Effector memory CD4-positive, alpha-beta T cell (primary cell): ENCODE results near the gene AKAP1.

Source experiments
- DNase-seq, 3 donors: peaks; one replicate each; pipeline ENCODE4 v3.0.0-alpha.2; 2020
- H3K27ac ChIP-seq: 2 replicates; pipeline ENCODE4 v1.7.0; 2013; ENCODE audit warnings: mild to moderate bottlenecking, low read length, moderate library complexity; ENCODE audit not compliant: insufficient read depth, poor library complexity, severe bottlenecking
- H3K27me3 ChIP-seq: replicated peaks from 2 replicates; pipeline ENCODE4 v1.7.0; 2013; ENCODE audit warnings: mild to moderate bottlenecking, low read length; ENCODE audit not compliant: insufficient read depth, control insufficient read depth, poor library complexity, severe bottlenecking
- H3K36me3 ChIP-seq: 2 replicates; pipeline ENCODE4 v1.7.0; 2013; ENCODE audit warnings: mild to moderate bottlenecking, low read length, moderate library complexity; ENCODE audit not compliant: control insufficient read depth, insufficient read depth
- H3K4me1 ChIP-seq: 2 replicates; pipeline ENCODE4 v1.7.0; 2013; ENCODE audit warnings: low read length, mild to moderate bottlenecking; ENCODE audit not compliant: control insufficient read depth, insufficient read depth, poor library complexity, severe bottlenecking
- H3K4me3 ChIP-seq: 2 replicates; pipeline ENCODE4 v1.7.0; 2013; ENCODE audit warnings: low read length, low read depth, mild to moderate bottlenecking; ENCODE audit not compliant: insufficient read depth, poor library complexity, severe bottlenecking
- H3K9me3 ChIP-seq: 2 replicates; pipeline ENCODE4 v1.7.0; 2013; ENCODE audit warnings: mild to moderate bottlenecking, low read length, moderate library complexity; ENCODE audit not compliant: control insufficient read depth

AKAP1 gene

DNA sequence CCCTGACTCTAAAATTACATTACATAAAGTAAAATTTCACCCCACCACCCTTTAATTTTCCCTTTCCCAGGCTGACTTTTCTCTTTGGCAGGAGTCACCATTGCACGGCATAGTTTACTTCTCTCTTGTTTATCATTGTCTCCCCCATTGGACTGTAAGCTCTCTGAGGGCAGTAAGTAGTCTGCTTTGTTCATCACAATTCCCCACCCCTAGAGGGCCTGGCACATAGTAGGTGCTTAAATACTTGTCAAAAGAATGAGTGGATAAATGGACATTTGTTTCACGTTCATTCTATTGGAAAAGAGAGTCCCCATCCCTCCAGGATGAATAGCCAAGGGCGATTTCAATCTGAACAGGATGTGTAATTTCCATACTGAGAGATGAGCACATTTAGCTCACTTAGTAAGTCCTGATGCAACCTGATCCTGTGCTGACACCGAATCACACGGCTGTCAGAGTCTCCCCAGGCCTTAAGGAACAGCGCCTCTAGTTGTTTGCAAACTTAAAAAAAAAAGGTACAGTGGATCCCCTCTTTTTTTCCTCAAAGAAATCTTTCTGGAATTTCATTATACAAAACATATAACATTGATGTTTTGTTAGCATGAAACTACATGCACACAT, 54.0 kb downstream of the AKAP1 start:
- Histone ChIP-seq H3K9me3 (no peaks in the 10 kb centered on the region), H3K4me3 (no peak overlapping the region), H3K27me3 (no peaks in the 10 kb centered on the region), H3K36me3 (no peaks in the 10 kb centered on the region), H3K27ac (no peak overlapping the region), H3K4me1 (no peaks in the 10 kb centered on the region)
- DNase-seq: no peak

GRCh38 chr17:57140316-57140715, 55.3 kb downstream of the AKAP1 start:
- no peak for DNase-seq
- no peak overlapping the region for H3K4me3 ChIP-seq
- no peaks in the 10 kb centered on the region for H3K9me3 ChIP-seq
- H3K27me3 ChIP-seq: no peaks in the 10 kb centered on the region
- H3K4me1 ChIP-seq: no peaks in the 10 kb centered on the region
- no peaks in the 10 kb centered on the region for H3K36me3 ChIP-seq
- no peak overlapping the region for H3K27ac ChIP-seq

GRCh38 chr17:57142925-57143324, 57.9 kb downstream of the AKAP1 start:
- DNase-seq: no peak
- no peaks in the 10 kb centered on the region for H3K4me1 ChIP-seq
- H3K4me3 ChIP-seq: no peak overlapping the region
- H3K9me3 ChIP-seq: no peaks in the 10 kb centered on the region
- H3K27me3 ChIP-seq: no peaks in the 10 kb centered on the region
- no peaks in the 10 kb centered on the region for H3K36me3 ChIP-seq
- H3K27ac ChIP-seq: no peak overlapping the region

GRCh38 chr17:57143361-57143760, 58.3 kb downstream of the AKAP1 start:
- no peaks in the 10 kb centered on the region for H3K36me3 ChIP-seq
- H3K27ac ChIP-seq: no peak overlapping the region
- no peaks in the 10 kb centered on the region for H3K27me3 ChIP-seq
- no peak overlapping the region for H3K4me3 ChIP-seq
- no peak for DNase-seq
- no peaks in the 10 kb centered on the region for H3K9me3 ChIP-seq
- no peaks in the 10 kb centered on the region for H3K4me1 ChIP-seq

GRCh38 chr17:57143919-57144318, 58.9 kb downstream of the AKAP1 start:
- DNase-seq: no peak
- no peak overlapping the region for H3K27ac ChIP-seq

GRCh38 chr17:57144567-57144966, 59.5 kb downstream of the AKAP1 start:
- DNase-seq: no peak
- Histone ChIP-seq H3K27ac (no peak overlapping the region), H3K4me1 (no peaks in the 10 kb centered on the region), H3K9me3 (no peaks in the 10 kb centered on the region), H3K4me3 (no peak overlapping the region), H3K36me3 (no peaks in the 10 kb centered on the region), H3K27me3 (no peaks in the 10 kb centered on the region)

More at GRCh38 chr17:57143919-57144318, 58.9 kb downstream of the AKAP1 start:
- H3K36me3 ChIP-seq: no peaks in the 10 kb centered on the region
- no peak overlapping the region for H3K4me3 ChIP-seq
- no peaks in the 10 kb centered on the region for H3K4me1 ChIP-seq
- no peaks in the 10 kb centered on the region for H3K9me3 ChIP-seq
- no peaks in the 10 kb centered on the region for H3K27me3 ChIP-seq

GRCh38 chr17:57145347-57145746, 60.3 kb downstream of the AKAP1 start:
- H3K36me3 ChIP-seq: no peaks in the 10 kb centered on the region
- H3K9me3 ChIP-seq: no peaks in the 10 kb centered on the region
- H3K27ac ChIP-seq: no peak overlapping the region
- H3K4me3 ChIP-seq: no peak overlapping the region
- DNase-seq: no peak
- H3K27me3 ChIP-seq: no peaks in the 10 kb centered on the region
- H3K4me1 ChIP-seq: no peaks in the 10 kb centered on the region

- Histone ChIP-seq H3K9me3 (no peaks in the 10 kb centered on the region), H3K27ac (no peak overlapping the region), H3K27me3 (no peaks in the 10 kb centered on the region), H3K4me3 (no peak overlapping the region), H3K4me1 (no peaks in the 10 kb centered on the region), H3K36me3 (no peaks in the 10 kb centered on the region)
- no peak for DNase-seq
Observed at GRCh38 chr17:57146273-57146672, 61.2 kb downstream of the AKAP1 start.

DNA sequence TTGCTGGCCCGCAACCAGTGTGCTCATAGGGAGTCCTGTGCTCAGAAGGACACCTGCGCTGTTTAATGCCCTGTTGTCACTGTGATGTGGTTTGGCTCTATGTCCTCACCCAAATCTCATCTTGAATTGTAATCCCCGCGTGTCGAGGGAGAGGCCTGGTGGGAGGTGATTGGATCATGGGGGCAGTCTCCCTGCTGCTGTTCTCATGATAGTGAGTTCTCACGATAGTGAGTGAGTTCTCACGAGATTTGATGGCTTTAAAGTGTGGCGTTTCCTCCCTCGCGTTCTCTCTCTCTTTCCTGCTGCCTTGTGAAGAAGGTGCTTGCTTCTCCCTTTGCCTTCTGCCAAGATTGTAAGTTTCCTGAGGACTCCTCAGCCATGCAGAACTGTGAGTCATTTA, 66.8 kb downstream of the AKAP1 start:
- Histone ChIP-seq H3K36me3 (no peaks in the 10 kb centered on the region), H3K27me3 (no peaks in the 10 kb centered on the region), H3K9me3 (no peaks in the 10 kb centered on the region), H3K27ac (no peak overlapping the region), H3K4me1 (no peaks in the 10 kb centered on the region), H3K4me3 (no peak overlapping the region)
- no peak for DNase-seq

GRCh38 chr17:57152967-57153528, 68.0 kb downstream of the AKAP1 start:
- Histone ChIP-seq H3K27me3 (no peaks in the 10 kb centered on the region), H3K36me3 (no peaks in the 10 kb centered on the region), H3K9me3 (no peaks in the 10 kb centered on the region), H3K4me3 (no peak overlapping the region), H3K27ac (no peak overlapping the region), H3K4me1 (no peaks in the 10 kb centered on the region)
- DNase-seq: no peak
